ENCODE measurements around the gene CEP126. TPM values are rescaled to one million over a fixed set of nuclear protein-coding genes. Genes with fewer than 3 reads are reported as not detected.

CEP126 gene
- total RNA-seq, 1 donor from 2014 or later, result 2.2 TPM

DNA sequence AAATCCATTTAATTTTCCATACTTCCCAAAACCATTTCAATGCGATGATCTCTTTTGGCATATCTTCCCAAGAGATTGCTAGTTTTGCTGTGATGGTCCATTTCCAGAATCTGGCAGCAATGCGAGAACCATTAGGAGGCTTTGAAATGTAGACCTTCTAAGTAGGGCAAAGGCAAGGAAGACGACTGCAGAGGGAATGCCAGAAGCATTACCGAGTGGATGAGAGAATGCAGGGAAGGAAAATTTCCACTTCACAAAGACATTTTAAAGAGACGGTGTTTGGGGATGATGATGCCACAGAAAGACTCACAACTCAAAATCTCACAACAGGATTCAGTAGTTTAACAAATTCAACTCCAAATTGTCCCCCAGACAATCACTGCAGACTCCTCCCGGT is 471 bp upstream of the CEP126 start:
- peaks cover 5% of the 10 kb centered on the region for H3K27me3 Mint-ChIP-seq (ENCODE audit: insufficient read depth, low read depth)
- H3K36me3 Mint-ChIP-seq, result no peaks in the 10 kb centered on the region
- Histone ChIP-seq H3K27ac (no peak overlapping the region), H2AFZ (replicated peaks) (peak overlapping the region; percentile 40), H3K36me3 (no peaks in the 10 kb centered on the region), H3K27me3 (no peaks in the 10 kb centered on the region), H3K4me1 (peaks cover 19% of the 10 kb centered on the region), H4K20me1 (ENCODE audit: low read depth) (no peaks in the 10 kb centered on the region), H3K9ac (no peak overlapping the region), H3K9me3 (ENCODE audit: low read depth) (no peaks in the 10 kb centered on the region), H3K79me2 (ENCODE audit: low read depth) (no peaks in the 10 kb centered on the region), H3F3A (ENCODE audit: low read depth) (peaks cover 15% of the 10 kb centered on the region), H3K4me2 (peak overlapping the region; percentile 71), H3K4me3 (peak overlapping the region; percentile 71)
- H3K4me3 Mint-ChIP-seq, result peak overlapping the region; percentile 94
- peak overlapping the region; percentile 4 for H3K27ac Mint-ChIP-seq
- peak; percentile 11 for DNase-seq (ENCODE audit: low spot score)
- H3K4me1 Mint-ChIP-seq, result peaks cover 18% of the 10 kb centered on the region
- no peaks in the 10 kb centered on the region for H3K9me3 Mint-ChIP-seq
- TF ChIP-seq EZH2phosphoT487 (IDR thresholded peaks at IDR 0.05) (no peak), EZH2 (IDR thresholded peaks at IDR 0.05) (no peak)
- TF ChIP-seq, protein P1, sequence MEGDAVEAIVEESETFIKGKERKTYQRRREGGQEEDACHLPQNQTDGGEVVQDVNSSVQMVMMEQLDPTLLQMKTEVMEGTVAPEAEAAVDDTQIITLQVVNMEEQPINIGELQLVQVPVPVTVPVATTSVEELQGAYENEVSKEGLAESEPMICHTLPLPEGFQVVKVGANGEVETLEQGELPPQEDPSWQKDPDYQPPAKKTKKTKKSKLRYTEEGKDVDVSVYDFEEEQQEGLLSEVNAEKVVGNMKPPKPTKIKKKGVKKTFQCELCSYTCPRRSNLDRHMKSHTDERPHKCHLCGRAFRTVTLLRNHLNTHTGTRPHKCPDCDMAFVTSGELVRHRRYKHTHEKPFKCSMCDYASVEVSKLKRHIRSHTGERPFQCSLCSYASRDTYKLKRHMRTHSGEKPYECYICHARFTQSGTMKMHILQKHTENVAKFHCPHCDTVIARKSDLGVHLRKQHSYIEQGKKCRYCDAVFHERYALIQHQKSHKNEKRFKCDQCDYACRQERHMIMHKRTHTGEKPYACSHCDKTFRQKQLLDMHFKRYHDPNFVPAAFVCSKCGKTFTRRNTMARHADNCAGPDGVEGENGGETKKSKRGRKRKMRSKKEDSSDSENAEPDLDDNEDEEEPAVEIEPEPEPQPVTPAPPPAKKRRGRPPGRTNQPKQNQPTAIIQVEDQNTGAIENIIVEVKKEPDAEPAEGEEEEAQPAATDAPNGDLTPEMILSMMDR (IDR thresholded peaks at IDR 0.05), result no peak

GRCh38 chr11:101915791-101916291 is 1.0 kb downstream of the CEP126 start:
- peak; percentile 29 for DNase-seq (ENCODE audit: low spot score)
- H3K27me3 Mint-ChIP-seq (ENCODE audit: insufficient read depth, low read depth), result peaks cover 5% of the 10 kb centered on the region
- H2AFZ ChIP-seq (replicated peaks), result peak overlapping the region; percentile 86

GRCh38 chr11:101916422-101916821 is 1.6 kb downstream of the CEP126 start, which contains the start of gene ANGPTL5:
TSS of gene ANGPTL5 (minus strand) at chr11:101916522. CDS start at chr11:101907909, 8,613 bp downstream.
- H3K4me3 Mint-ChIP-seq, result peak within 1 kb of the TSS; percentile 94
- no peak for DNase-seq (ENCODE audit: low spot score)

More at GRCh38 chr11:101915791-101916291, 1.0 kb downstream of the CEP126 start:
- Histone ChIP-seq H3K9me3 (ENCODE audit: low read depth) (no peaks in the 10 kb centered on the region), H3K4me3 (peak overlapping the region; percentile 71), H3K79me2 (ENCODE audit: low read depth) (no peaks in the 10 kb centered on the region), H3K9ac (no peak overlapping the region), H3F3A (ENCODE audit: low read depth) (peaks cover 15% of the 10 kb centered on the region), H3K36me3 (no peaks in the 10 kb centered on the region), H3K4me1 (peaks cover 19% of the 10 kb centered on the region), H3K4me2 (peak overlapping the region; percentile 71), H3K27me3 (no peaks in the 10 kb centered on the region), H3K27ac (no peak overlapping the region), H4K20me1 (ENCODE audit: low read depth) (no peaks in the 10 kb centered on the region)
- Mint-ChIP-seq H3K27ac (peak overlapping the region; percentile 85), H3K4me1 (peaks cover 18% of the 10 kb centered on the region), H3K36me3 (no peaks in the 10 kb centered on the region), H3K9me3 (no peaks in the 10 kb centered on the region), H3K4me3 (peak overlapping the region; percentile 94)
- TF ChIP-seq EZH2phosphoT487 (IDR thresholded peaks at IDR 0.05) (no peak), EZH2 (IDR thresholded peaks at IDR 0.05) (no peak)
- TF ChIP-seq, protein P1 (IDR thresholded peaks at IDR 0.05), result no peak

More at GRCh38 chr11:101916422-101916821, 1.6 kb downstream of the CEP126 start, which contains the start of gene ANGPTL5:
- Mint-ChIP-seq H3K36me3 (no peaks in the 10 kb centered on the region), H3K4me1 (peaks cover 18% of the 10 kb centered on the region), H3K9me3 (no peaks in the 10 kb centered on the region), H3K27ac (peak within 1 kb of the TSS; percentile 85), H3K27me3 (ENCODE audit: insufficient read depth, low read depth) (peaks cover 3% of the 10 kb centered on the region)
- Histone ChIP-seq H3K4me2 (peak within 1 kb of the TSS; percentile 71), H3K9ac (no peak within 1 kb of the TSS), H3K79me2 (ENCODE audit: low read depth) (no peaks in the 10 kb centered on the region), H3K36me3 (no peaks in the 10 kb centered on the region), H3F3A (ENCODE audit: low read depth) (peaks cover 15% of the 10 kb centered on the region), H3K9me3 (ENCODE audit: low read depth) (no peaks in the 10 kb centered on the region), H4K20me1 (ENCODE audit: low read depth) (no peaks in the 10 kb centered on the region), H3K4me1 (peaks cover 19% of the 10 kb centered on the region), H2AFZ (replicated peaks) (peak within 1 kb of the TSS; percentile 86), H3K27ac (no peak within 1 kb of the TSS), H3K4me3 (peak within 1 kb of the TSS; percentile 71), H3K27me3 (no peaks in the 10 kb centered on the region)
- TF ChIP-seq, protein P1 (IDR thresholded peaks at IDR 0.05), result no peak
- no peak for TF ChIP-seq EZH2 (IDR thresholded peaks at IDR 0.05)
- no peak for TF ChIP-seq EZH2phosphoT487 (IDR thresholded peaks at IDR 0.05)

Data from neural progenitor cell (in vitro differentiated cells).